ENCODE data around the gene VPS54.

VPS54 gene

GRCh38 chr2:64019083-64019974 lies at the start of gene VPS54:
TSS of gene VPS54 (minus strand) at chr2:64019428. CDS start at chr2:63983999, 35,429 bp downstream.
- peak; percentile 53 for DNase-seq

DNA sequence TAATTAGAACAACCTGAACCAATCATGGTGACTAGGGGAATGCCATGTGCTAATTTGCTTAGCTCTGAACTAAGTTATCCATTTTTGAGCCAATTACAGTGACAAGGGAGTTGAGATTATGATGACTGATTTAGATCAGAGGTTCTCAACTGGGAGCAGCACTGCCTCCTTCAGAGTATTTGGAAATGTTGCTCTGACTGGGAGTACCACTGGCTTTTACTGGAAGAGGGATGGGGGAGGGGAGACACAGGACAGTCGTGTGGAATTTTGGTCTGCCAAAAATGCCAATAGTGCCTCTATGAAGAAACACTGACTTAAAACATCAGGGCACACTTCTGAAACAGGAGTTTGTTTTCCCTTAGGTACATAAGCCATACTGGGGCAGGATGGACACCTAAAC lies 48.1 kb upstream of the VPS54 start:
- no peak for DNase-seq

GRCh38 chr2:64065516-64065915 lies 46.3 kb upstream of the VPS54 start:
- DNase-seq, result no peak

GRCh38 chr2:64063924-64064331 lies 44.7 kb upstream of the VPS54 start:
- DNase-seq, result no peak

DNA sequence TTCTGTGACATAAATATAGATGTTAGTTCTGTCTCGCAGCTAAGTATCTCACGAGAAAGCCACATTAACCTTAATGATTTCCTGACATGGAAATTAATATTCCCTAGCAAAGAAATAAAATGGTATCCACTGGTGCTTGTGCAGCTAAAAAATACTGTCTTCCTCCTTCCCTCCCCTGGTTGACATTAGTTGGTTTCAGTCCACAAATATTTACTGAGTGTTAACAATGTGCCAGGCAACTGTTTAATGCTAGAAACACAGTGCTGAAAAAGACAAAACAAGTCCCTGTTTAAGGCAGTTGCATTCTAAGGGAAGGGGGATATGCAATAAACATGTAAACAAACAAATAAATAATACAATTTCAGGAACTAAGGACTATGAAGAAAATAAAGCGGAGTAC lies 44.2 kb upstream of the VPS54 start:
- DNase-seq, result no peak

DNA sequence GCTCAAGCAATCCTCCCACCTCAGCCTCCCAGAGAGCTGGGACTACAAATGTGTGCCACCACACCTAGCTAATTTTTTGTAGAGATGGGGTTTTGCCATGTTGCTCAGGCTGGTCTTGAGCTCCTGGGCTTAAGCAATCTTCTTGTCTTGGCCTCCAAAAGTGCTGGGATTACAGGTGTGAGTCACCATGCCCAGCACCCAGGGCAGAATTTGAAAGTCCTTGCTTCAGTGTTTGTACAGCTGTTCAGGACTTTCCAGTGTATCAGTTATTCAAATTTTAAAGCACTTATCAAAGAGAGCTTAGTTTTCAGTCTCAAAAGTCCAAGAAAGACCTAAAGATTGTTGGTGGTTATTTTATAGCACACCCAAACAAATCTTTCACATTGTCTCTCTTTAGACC lies 43.6 kb upstream of the VPS54 start:
- DNase-seq, result no peak

GRCh38 chr2:64059270-64059669 lies 40.0 kb upstream of the VPS54 start:
- no peak for DNase-seq

- no peak for DNase-seq
Observed at GRCh38 chr2:64056021-64056420, 36.8 kb upstream of the VPS54 start.

- DNase-seq, result no peak
Observed at GRCh38 chr2:64054161-64054915, 35.1 kb upstream of the VPS54 start.

DNA sequence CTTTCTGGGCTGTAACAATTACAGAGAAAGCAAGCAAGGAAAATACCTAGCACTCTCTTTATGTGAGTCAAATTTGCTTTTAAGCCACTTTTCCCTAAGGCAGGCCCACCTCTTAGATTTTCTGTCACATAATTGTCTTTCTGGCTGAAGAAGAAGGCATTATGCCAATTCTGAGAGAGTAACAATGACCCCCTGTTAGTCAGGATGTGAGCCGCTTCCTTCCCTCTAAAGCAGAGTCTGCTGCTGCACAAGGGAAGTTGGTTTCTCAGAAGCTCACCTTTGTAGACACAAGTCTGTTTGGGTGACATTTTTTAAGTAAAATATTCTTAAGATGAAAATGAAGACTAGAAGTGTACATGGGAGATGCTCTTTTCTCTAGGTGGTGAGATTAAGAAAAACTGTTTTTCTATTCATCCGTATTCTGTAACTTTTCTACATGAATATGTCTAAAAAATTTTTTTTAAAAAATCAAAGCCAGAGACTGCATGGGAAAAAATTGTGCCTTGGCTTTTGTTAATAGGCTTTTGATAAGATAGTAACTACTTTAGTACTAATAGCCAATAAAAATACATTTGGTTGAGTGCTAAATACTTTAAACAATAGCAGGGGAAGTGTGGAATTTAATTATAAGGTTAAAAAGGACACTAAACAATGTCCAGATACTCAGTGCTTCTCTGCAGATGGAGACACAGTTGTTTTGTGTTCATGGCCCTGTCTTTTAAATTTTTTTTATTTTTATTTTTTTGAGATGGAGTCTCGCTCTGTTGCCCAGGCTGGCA lies 33.4 kb upstream of the VPS54 start:
- DNase-seq, result peak; percentile 38

DNA sequence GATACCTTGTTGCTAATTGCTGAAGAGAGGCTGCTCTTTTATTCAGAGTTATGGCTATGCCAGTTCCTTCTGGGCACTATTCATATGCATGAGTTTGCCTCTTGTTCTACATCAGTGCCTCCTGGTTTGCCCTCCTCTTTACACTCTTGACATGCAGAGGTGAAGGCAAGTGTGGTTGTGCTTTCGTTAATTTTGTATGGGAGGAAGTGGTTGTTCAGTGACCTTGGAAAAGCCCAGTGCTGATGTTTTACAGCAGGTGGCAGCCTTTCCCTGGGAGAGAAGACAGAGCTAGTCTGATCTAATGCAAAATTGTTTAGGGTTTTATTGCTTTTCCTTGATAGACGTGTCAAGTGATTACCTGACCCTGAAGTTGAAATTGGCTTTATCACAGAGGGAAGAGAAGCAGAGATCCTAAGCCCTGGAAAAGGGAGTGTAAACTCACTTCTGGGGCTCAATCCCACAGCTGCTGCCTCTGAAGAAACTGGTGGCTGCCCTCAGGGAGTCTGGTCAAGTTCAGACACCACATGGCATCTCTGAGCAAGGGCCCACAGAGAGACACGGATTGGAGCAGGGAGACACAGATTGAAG lies 30.5 kb upstream of the VPS54 start:
- peak; percentile 54 for DNase-seq

GRCh38 chr2:64045938-64046337 lies 26.7 kb upstream of the VPS54 start:
- no peak for DNase-seq

DNA sequence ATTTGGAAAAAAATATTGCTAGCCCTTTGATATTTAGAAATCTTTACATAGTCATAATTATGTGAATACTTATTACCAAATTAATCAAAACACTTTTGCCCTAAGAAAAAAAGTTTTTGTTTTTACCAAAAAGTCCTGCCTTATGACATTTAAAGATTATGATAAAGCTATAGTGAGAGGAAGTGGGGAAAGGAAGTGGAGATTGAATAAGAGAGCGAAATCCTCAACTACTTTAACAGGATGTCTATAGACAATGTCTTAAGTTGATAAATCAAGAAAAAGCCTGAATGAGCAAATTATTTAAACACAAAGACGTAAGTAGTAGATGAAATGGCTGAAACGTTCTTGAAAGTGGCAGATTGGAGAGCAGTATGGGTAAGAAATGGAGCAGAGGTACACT lies 20.9 kb upstream of the VPS54 start:
- DNase-seq, result no peak

DNA sequence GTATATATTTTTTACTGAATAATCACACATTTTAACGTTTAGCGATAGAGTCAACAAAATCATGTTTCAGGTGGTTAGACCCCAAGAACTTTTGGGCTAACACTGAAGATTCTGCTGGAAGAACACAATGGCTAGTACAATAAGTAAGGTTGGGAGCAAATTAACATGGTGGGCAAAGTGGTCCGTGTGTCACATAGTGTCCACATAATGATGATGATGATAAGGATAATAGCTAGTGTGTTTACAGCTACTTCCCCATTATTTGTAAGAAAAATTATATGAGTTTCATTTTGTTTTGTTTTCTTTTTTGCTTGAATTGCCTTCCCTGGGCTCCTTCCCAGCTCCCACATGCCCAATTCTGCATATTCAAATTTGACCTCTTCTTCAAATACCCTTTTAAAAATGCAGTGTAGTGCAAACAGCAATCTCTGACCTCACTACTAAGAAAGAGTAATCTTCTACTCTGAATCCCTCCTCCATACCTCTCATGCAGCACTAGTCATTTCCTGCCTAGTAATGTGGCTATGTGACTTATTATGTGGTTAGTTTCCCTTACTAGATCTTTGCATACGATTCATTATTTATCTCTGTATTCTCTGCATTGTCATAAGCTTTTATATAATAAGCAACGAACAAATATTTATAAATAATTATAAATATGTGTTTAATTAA lies 16.9 kb upstream of the VPS54 start:
- DNase-seq, result peak; percentile 4

- no peak for DNase-seq
Observed at GRCh38 chr2:64035072-64035942, 16.1 kb upstream of the VPS54 start.

DNA sequence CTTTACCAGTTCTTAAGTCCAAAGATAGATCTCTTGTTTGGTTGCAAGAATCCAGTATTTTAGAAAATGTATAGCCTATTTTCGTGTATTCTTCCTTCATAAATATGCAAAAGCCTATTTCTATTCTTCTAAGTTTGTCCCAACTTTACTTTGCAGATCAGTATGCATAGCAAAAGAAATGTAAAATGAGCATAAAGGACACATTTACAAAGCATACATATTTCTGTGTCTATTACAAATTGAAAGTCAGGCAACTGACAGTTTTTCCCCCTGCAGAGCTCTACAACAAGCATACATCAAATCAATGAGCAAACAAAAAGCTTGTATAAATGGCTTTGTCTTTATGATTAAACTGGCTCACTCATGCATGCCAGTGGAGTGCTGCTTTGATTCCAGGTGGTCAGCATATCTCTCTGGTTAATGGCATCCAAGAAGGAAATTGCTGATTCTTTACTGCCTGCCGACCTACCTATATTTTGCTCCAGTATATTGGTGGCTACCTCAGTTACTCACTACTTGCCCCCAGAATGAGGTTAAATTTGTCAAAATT lies 10.0 kb upstream of the VPS54 start:
- DNase-seq, result no peak

GRCh38 chr2:64025741-64026140 lies 6.5 kb upstream of the VPS54 start:
- DNase-seq, result no peak

DNA sequence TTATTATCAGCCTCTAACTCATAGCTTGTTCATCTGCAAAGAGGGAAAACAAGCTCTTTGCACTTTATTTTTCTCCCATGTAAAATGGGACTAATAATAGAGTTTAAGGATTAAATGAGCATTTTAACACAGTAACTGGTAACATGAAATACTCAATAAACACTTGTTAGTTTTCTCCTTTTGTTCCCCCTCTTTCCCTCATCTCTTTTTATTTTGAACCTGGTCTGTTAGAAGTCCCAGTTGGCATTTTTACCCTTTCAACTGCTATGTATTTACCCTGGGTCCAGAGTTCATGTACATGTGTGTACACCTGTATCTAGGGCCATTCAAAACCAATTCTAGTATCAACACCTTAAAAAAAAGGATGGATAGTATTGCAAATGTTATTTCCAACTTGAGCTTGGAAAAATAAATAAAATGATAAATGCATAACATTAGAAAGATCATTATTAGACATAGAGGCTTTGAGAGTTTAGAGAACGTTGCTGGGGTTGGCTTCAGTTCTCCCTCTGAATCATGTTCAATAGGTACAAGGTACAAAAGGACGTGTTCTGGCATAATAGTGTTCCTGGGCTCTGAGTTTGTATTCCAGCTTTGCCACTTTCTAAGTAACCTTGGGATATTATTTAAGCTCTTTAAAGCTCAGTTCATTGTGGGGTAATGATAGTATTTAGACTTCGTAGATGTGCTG lies 5.2 kb upstream of the VPS54 start:
- DNase-seq, result no peak

- DNase-seq, result no peak
Observed at GRCh38 chr2:64023485-64024258, 4.4 kb upstream of the VPS54 start.

GRCh38 chr2:64021578-64021977 lies 2.4 kb upstream of the VPS54 start:
- no peak for DNase-seq
